HG03064 (cell line): ENCODE measurements around the gene EPHA7.

ENCODE experiments used
- ATAC-seq: cut with Tn5 transposase; IDR thresholded peaks from one replicate; pipeline ENCODE4 v1.9.1; 2021; ENCODE audit warnings: low read depth; ENCODE audit not compliant: unreplicated experiment

The EPHA7 gene

DNA sequence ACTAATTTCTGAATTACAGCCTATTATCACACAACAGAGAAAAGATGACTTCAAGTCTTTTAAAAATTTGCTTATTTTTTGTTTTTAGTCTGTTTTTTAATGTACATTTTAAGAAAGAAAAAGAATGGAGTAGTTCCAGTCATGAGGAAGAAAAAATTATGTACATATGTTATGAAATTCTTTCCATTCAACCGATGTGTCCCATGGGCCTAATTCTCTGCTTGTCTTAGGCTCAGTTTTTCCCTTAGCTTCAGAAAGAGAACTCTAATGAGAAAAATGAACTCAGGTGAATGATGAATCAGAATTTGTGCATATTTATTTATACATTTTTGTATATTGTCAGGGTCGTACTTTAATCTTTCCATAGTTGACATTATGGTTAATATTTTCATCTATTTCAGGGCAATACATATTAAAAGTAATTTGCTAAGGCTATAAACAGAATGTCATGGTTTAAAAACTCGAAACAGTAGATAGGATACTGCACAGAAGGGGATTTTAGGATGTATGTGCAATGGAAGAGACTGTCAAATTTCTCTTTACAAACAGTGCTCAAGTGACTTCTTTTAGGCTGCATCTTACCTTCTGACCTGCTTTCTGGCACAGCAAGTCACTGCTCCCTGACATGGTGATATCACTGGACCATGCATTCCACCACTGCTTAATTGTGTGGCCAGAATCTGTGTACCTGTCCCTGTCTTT, 153.1 kb downstream of the EPHA7 start:
- no peak for ATAC-seq

DNA sequence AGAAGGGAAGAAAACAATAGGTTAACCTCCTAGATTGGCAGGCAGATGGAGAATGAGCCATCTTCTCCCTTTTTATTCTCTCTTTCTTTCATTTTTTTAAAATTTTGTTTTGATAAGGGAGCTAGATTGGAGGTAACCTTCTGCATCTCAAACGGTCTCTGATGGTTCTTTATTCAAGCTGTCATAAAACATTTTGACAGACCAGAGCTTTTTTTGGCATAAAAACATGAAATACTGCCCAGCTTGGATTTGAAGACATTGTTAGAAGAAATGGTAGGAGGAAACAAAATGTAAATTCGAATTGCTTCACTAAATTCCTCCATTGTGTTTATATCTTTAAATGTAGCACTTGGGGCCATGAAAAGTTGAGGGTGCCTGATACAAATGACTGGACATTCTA, 158.5 kb downstream of the EPHA7 start:
- no peak for ATAC-seq

DNA sequence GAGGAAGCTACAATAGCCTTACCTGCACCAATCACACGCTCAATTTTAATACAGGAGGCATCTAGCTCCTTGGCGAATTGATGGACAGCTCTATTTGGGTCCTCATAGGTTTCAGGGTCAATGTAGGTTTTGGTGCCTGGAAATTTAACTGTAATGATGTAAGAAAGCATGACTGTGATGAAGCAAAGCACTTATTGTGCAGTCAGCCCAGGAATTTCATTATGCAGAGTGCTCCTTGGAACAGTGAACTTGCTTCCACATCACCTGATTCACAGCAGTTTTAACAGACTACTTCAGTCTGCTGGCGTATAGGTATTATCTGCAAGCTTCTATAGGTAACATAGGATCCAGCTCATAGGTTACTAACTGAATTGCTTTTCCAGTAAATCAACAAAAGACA, 160.0 kb downstream of the EPHA7 start:
- no peak for ATAC-seq

DNA sequence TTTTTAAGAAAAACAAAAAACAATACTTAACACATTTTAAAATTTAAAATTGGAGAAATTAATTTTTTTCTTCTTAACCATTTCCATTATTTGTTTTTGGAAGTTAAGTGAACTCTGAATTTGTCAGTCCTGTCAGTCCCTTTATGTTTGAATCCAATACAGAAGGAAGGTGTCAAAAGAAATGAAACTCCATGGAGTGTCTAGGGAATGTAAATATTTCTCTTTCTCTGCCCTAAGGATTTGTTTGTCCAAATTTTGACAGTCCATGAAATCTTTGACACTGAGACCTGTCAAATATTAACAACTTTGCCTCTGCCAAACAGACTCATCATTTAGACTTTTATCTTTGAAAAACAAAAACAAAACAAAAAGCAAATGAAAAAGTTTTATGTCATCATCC, 166.4 kb downstream of the EPHA7 start:
- ATAC-seq, result no peak

DNA sequence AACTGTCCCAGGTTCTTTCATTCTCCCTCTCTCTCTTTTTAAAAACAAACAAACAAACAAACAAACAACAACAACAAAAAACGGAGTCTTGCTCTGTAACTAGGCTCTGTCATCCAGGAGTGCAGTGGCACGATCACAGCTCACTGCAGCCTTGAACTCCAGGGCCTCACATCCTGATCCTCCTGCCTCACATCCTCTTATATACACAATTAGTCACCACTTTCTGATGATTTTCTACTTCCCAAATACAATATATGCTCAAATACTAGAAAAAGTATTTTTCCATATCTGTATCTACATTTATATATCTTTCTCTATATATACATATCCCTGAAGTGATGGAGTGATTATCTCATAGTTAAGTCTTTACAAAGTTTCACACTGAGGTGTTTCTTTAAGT, 170.7 kb downstream of the EPHA7 start:
- ATAC-seq, result no peak

DNA sequence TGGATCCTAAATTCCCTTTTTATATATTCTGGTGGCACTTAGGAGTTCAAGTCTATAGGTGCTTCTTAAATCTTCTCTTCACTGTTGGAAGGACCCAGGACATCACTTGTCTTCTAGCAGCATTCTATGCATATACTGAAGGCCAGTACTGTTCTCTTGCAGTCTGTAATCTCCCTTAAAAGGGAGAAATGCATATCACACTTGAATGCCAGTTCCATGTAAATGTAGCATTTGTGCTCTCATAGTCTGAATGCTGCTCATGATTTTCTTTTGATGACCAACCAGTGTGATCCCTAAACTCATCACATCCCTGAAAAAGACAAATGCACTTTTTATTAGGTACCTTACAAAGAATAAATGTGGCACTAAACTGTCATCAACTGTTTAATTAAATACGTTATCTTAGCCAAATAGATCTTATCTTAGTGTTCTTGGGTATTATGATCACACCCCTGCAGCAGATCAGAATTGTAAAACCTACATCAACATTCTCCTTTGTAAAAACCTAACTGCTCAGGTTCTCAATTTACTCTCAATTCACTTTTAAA, 176.1 kb downstream of the EPHA7 start:
- no peak for ATAC-seq

DNA sequence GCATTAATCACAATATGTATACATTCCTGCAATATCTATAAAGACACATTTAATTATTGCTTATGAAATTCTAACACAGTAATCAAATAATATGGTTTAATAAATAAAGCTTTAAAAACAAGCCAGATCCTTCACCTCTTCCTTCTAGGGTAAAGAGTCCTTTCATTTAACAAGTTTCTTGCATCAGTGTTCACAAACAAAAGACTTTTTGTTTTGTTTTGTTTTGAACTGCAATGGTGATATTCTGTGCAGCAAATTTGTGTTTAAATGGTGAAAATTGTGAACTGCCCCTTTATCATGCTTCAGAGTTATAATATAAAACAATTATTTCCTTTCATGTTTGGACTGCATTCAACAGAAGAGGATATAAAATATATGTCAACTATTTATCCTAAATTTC, 177.3 kb downstream of the EPHA7 start:
- ATAC-seq, result no peak

DNA sequence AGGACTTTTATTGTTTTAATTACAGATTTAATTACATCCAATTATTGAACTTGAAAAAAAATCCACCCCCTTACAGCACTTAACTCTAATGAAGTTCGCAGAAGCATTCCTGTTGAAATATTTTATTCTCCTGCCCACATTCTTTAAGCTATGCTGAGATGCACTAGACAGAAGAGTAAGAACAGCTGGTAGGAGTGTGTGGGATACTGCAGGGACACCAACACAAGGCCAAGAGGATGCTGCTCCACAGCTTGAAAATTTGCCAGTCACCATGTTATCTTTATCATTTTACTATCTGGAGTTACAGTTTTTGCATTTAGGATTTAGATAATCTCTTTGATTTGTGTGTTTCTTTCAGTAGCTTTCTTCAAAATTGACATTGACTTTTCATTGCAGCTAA, 180.7 kb downstream of the EPHA7 start:
- ATAC-seq, result no peak

DNA sequence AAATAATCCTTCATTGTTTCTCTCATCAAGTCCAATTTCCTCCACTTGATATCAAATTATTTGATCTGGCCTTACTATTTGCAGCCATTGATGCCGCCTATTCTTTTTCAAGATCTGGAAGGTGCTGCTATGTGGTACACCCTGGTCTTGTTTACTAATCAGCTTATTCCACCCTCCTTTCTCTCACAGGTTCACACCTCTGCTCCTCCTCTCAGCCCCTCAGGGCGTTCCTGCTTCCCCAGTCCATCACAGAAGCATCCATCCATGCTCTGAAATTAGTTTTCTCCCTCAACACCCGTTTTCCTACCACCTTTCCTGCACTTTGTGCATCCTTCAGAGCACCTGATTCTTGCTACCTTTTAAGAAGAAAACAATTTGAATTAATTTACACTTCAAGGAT, 183.6 kb downstream of the EPHA7 start:
- no peak for ATAC-seq

DNA sequence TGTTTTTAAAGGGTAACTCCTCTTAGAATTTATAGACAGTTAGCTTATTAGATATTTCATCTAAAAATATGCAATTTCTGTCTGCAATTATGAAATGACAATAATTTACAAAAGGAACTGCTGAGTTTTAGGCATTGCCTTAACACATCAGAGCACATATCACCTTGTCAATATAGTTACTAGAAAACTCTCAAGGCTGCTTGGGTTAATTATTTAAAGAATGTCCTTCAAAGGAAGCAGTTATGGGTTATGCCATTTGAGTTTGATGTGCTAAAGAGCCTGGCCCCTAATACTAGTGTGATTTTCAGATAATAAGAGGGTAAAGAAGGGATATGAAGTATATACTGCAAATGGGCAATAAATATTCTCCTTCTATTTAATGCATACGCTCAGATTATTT, 192.5 kb downstream of the EPHA7 start:
- no peak for ATAC-seq

DNA sequence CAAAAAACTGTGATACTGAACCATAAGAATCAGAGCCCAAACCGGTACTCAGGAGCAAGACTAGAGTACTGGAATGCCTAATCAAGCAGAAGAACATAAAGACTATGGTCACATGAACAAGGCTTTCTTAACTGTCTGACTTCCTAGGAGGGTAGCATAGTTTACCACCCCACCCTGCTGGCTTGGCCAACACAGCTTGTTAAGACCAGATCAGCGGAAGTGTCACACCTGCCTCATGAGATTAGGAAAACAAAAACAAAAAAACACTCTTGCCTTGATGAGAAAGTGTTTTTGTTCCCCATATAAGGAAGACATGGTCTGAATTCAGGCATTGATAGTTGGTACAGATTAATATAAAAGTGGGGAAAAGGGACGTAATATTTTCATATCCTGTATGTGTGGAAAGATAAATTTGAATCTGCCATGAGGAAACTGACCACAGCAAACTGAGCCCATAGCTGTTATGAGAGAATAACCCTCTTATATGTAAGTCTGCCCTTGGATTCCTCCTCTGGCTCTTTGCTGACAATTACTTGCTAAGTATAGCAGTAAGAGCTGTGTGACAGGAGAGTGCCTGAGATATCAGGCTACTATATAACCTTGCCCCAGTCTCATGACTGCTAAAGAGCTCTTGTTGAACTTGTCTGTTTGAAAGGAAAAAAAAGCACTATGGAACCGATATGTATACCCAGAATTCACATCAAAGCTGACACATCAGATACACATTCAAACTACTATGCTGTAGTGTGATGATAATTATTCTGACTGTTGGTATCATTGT, 197.1 kb downstream of the EPHA7 start:
- ATAC-seq, result no peak

DNA sequence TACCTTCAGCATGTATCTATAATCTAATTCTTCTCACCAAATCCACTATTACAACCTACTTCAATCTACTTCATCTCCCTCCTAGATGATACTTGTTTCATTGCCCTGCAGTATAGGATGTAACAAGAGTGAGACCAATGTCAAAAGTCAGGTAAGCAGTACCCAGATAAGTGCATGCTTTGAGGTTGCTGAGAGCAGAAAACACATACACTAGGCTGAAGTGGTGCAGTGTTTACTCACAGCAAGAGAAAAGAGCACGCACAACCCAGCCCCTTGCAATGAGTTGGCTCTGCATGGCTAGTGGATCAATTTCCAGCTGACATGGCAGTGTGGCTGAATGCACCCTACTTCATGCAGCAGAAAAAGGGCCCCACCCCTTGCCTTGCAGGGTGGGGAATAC, 199.9 kb downstream of the EPHA7 start:
- no peak for ATAC-seq

DNA sequence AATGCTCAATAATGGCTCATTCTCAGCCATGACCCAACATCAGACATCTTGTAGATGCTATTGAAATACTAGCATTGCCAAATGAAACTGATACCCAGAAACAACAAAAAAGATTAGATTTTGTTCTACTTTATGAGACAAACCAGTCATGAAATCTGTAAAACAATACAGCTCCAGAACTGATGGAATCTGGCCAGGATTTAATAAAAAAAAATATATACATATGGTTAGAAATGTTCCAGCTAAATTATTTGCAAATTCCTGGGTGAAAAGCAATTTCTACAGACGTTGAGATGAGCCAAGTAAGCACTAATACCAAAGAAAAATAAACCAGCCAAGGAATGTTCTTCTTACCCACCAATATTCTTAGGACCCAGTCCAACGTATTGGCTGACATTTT, 201.3 kb downstream of the EPHA7 start:
- no peak for ATAC-seq

DNA sequence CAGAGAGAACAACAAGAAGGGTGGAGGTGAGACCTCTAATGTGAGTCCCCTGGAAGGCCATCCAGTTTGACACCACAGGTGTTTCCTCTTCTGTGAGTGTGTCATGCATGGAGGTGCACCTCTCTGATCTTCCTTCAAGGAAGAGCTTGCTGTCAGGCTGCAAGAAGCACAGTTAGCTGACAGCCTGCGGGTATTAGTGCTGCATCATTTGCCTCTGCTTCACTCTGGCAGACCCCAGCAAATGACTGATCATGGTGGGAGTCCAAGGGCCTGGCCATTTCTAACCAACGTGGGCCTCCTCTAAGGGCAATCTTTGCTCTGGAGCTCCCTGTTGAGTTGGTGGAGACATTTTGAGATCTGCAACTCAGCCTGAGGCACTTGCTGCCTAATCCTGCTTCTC, 206.3 kb downstream of the EPHA7 start:
- no peak for ATAC-seq

DNA sequence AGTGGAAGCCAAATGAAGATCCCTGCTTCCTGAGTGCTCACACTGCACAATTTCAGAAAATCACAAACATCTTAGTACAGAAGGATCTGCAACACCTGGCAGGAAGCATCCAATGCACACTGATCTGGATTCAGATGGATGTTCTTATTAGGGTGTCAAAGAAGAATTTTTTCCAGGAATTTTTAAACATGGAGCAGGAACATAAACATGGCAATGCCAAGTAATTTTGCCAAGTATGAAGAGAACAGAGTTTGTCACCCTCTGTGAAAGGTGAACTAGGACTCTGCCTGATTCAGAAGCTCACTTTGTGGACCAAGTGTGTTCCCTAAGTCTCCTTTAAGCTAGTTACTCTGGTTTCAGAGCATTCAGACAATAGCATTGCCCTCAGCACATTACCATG, 208.5 kb downstream of the EPHA7 start:
- ATAC-seq, result no peak

DNA sequence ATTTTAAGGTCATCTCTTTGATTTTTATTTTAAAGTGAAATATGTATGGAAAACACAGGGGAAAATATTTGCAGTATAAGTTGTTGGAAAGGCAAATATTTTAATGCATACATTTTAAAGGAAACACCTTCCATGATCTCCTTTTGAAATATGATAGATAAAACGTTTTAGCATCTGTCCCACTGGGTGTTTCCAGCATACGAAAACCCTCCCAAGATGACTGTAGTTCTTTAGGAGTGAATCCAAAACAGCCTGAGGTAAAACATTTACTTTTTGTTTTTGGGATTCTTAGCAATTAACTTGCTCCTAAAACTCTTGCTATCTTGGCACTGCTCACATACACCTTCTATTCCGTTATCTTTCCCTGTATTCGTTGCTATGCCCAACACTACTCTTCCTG, 210.0 kb downstream of the EPHA7 start:
- ATAC-seq, result no peak

DNA sequence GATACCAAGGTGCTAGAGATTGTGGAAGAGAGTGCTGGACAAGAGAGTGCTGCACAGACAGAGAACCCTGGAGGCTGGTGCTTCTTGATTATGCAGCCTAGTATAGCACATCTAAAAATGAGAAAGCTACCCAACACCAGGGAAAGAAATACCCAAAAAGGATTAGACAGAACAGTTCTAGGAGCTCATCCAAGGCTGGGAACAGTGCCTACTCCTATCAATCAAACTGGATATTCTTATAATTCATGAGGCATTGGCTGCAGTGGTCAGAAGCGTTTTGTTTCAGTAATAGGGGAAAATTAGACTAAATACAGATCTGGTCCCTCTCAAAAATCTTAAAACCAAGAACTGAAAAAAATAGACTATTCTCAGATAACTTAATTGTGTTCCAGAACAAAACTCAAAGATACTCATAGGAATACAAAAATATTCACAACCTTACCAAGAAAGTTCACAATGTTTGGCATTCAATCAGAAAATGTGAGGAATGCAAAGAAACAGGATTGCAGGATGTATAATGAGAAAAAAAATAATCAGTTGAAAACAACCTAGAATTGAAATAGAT, 222.9 kb downstream of the EPHA7 start:
- ATAC-seq, result no peak

DNA sequence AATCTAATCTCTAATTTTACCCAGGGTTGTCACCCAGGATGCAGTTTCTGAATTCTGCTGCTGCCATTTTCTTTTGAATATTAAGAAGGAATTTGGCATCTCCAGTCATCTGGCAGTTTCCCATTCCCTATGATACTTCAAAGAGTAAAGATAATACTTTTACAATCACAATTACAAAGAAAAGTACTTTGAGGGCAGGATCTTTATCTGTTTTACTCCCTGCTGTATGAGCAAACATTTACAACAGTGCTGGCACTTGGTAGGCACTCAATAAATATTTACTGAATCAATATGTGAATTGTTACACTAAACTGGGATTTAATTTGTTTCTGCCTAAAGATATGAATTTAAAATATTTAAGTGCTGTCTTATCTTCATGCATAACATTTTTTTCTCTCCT, 224.9 kb downstream of the EPHA7 start:
- no peak for ATAC-seq

DNA sequence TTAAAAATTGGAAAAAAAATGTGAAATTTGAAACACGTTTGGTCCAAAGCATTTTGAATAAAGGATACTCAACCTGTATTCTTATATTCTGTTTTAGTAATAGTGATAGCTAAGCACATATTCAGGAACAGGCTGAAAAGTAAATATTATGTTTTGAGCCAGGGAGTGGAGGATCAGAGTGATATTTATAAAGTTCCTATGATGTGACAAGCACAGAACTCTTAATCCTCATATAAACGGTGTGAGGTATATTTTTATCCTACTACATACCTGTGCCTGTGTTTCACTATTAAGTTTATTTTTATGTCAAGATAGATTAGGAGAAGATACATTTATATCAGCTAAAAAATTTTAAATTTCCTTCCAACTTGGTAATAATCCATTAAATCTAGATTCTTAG, 225.5 kb downstream of the EPHA7 start:
- ATAC-seq, result no peak
